GM19193 (cell line): ENCODE measurements around the gene CYGB.

ENCODE experiments used
- POLR2A ChIP-seq: IDR thresholded peaks from 4 replicates; pipeline ENCODE4 v1.6.1; 2011; ENCODE audit not compliant: insufficient read depth, insufficient read length; ENCODE audit errors: extremely low read depth

The CYGB gene

DNA sequence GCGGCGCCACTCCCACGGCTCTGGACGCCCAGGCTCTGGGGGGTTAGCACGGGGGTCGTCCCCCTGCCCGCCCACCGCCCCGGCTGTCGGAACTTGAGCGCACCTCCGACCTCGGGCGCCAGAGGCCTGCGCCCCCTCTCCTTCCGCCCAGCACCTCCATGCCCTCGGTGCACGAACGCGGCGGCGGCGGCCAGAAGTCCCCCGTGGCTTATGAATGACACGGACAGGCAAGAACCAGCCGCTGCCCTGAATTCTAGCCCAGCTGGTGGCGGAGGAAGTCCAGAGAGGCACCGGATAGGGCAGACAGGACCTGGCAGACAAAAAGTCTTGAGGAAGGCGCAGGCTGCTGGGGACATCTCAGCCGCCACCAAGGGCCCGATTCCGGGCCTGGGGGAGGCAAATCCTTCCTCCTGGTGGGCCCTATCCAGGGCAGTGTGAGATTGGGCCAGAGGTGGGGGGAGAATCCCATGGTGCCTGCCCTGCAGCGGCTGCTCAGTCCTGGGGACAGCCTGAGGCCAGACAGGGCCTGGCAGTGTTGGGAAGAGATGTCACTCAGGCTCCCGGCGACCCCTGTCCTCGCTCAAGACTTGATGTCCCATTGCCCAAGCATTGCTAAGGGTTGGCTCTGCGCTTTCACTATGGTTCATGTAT lies 897 bp upstream of the CYGB start:
- no peak for TF ChIP-seq POLR2A

DNA sequence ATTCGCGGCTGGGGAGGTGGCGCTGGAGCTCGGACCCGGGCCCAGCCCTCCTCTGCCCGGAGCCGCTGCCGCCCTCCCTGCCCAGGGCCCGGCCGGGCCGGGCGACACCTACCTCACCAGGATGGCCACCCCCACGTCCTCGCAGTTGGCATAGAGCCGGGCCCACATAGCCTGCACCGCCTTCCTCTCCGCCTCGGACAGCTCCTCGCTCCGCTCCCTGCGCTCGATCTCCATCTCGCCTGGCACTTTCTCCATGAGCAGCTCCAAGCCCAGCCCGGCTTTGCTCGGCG lies 276 bp downstream of the CYGB start:
- TF ChIP-seq POLR2A, result no peak

DNA sequence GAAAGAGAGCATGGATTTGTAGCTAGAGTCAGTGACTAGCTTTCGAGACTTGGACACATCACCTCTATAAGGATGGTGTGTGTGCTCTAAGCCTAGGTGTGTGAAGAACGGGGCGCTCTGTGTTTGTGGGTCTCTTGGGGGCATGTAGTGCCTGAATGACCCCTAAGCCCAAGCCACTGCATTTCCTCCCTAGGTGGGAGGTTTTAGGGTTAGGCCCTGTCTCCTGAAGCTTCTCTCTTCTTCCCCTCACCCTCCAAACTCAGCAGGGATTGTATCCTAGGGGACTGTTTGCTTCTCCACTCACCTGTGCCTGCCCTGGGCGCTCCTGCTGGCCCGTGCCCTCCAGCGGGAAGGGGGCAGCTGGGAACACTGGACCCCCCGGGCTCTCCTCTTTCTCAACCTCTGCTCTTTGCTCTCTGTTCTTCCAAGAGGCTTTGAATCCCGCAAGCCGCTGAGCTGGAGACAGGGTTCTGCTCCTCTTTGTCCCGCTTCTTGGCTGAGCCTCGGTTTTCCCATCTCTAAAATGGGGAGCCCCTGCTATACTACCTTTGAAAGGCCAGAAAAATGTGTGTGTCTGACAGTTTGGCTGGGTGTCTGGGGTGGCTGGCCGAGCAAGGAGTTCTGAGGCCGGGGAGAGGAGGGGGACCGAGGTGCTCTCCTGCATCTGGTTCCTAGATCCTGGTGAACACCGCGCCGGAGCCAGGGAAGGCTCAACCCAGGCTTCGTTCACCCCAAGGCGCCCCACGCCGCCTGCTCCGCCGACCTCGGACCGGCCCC lies 810 bp downstream of the CYGB start:
- TF ChIP-seq POLR2A, result no peak

GRCh38 chr17:76535788-76536510 lies 1.6 kb downstream of the CYGB start:
- no peak for TF ChIP-seq POLR2A

GRCh38 chr17:76534831-76535732 lies 2.4 kb downstream of the CYGB start:
- no peak for TF ChIP-seq POLR2A

GRCh38 chr17:76532072-76532651 lies 5.3 kb downstream of the CYGB start:
- no peak for TF ChIP-seq POLR2A

DNA sequence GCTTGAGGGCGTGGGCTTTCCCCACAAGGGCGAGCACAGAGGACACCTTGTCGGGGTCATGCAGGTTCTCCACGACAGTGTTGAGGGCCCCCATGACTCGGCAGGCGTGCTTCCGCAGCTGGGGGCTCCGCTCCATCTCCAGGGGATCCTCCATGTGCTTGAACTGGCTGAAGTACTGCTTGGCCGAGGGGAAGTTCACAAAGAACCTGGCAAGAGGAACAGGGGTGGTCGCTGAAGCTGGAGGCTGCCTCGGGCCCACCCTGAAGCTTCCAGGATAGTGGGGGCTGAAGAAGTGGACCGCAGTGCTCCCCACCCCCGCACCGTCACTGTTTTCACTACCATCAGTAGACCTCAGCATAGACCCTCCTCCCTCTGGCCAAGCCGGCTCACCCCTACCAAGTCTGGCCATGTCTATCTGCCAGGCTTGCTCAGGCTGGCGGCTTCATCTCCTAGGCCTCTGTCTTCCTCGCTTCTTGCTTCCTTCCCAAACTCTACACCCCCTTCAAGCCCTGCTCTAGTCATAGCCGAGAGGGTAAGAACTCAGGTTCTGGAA lies 5.9 kb downstream of the CYGB start:
- no peak for TF ChIP-seq POLR2A

DNA sequence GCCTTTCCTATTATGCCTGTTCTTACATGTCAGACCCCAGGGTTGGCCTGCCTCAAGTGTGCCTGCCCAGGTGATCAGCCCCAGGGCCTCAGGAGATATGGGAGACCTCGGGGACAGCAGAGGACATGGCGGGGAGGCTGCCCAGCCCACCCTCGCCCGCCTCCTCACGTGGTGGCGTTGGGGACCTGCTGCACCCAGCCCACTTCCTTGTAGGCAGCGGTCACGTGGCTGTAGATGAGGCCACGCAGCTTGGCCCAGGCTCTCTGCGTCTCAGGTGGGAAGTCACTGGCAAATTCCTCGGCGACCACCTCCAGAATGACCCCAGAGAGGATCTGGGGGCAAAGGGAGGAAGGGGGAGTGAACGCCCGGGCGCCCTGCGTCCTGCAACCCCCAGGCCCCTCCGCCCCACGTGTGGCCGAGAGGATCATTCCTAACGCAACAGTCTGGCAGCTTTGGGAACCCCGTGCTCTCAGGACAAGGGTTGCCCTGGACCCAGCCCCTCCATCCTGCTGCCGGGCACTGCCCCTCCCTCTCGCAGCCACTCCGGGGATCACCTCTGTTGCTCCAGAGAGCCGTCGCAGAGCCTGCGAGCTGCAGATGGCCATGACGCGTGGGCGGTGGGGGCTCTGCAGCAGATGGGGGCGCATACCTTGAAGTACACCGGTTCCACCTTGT lies 6.6 kb downstream of the CYGB start:
- no peak for TF ChIP-seq POLR2A

GRCh38 chr17:76530095-76530723 lies 7.3 kb downstream of the CYGB start:
- no peak for TF ChIP-seq POLR2A

DNA sequence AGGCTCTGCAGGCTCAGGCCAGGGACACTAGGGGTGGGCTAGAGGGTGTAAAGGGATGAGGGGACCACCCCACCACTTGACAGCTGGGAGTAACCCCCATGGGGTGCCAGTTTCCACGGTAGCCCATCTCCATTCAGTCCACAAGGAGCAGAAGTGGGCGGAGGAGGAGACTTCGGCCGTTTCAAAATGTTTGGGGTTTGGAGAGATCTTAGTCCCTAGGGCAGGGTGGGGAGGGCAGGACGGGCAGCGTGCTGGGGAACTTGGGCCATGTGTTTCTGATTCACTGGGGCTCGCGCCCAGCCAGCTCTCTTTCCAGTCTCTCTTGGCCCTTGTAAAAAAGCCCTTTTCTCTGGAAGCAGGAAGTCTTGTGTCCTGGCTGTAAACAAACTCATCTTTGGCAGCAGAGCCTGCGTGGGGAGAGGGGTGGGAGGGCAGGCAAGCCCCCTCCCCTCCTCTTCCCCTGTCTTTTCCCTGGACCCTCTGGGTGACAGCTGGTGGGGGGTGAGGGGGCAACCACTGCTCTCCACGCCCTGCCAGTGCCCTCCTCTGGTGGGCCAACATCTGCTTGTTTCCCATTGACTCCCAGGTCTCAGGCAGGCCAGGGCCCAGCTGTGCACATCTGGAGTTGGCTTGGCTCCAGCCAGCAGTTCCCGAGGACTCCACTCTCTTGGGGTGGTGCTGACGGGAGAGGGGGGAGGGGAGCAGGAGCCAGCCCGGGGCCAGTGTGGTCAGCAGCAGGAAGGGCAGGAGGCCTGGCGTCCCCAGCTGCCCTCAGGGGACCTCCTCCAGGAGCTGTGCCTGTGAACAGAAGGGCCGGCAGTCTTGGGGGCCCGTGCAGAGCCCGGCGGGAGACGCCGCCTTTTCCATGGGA lies 8.1 kb downstream of the CYGB start:
- TF ChIP-seq POLR2A, result no peak

DNA sequence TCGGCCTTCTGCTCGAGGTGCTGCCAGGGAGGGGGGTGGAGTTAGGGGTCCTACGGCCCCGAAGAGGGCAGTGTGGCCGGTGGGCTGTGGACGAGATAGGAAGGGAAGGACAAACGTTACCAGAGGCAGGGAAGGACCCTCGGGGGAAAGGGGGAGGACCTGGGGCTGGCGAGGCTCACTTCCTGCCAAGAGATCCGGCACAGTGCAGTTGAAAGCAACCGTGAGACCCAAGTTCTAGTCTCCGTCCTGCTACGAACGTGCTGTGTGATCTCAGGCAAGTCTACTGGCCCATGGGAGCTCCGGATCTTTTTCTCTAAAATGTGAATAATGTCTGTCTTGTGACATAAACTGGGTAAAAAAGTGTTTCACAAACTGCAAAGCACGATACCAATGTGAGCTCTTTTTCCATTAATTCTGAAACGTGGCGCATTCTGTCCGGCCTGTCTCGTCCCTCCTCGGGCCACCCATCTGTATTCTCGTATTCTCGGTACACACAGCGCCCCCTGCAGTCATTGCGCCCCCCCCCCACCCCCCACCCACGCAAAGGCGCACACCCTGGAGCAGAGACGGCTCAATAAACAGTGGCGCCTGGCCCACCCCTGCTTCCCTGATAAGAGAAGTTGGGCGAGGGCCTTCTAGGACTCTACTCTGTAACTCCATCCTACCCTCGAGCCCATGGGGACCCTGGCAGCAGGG lies 8.8 kb downstream of the CYGB start:
- peak; percentile 31 for TF ChIP-seq POLR2A

DNA sequence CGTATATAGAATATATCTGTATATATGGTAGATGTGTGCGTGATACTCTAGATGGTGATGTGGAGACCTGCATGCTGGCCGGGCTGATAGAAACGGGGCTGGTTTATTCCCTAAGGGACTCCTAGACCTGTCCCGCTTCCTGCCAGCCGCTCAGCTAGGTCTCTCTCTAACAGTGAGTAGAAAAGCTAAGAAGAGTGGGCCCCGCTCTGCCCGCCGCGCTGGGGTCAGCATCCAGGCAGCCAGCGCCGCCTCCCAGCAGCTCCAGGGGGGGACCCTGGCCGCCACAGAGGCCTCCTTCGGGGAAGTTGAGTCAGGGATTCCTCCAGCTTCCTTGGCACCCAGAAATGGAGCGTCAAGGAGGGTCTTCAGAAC lies 9.4 kb downstream of the CYGB start:
- no peak for TF ChIP-seq POLR2A

- TF ChIP-seq POLR2A, result no peak
These were observed 9.9 kb downstream of the CYGB start for GRCh38 chr17:76527430-76528111.
